K562 (cell line): ENCODE results near the gene OR11L1. TPM values are rescaled to one million over a fixed set of nuclear protein-coding genes. Genes with fewer than 3 reads are reported as not detected.
A peak's percentile ranks its signal among the peaks of the same experiment; 100 is the strongest.

Experiments
- ARID2 ChIP-seq: fragments of 450-650 bp; IDR thresholded peaks from 2 replicates; pipeline ENCODE4 v1.6.1; 2017; ENCODE audit warnings: antibody characterized with exemption, mild to moderate bottlenecking
- BDP1 ChIP-seq: IDR thresholded peaks from 3 replicates; pipeline ENCODE4 v1.6.1; 2011; ENCODE audit not compliant: insufficient read length, insufficient read depth
- BRD9 ChIP-seq: fragments of 450-650 bp; IDR thresholded peaks from 2 replicates; pipeline ENCODE4 v1.6.1; 2018; ENCODE audit warnings: low read depth; ENCODE audit not compliant: partially characterized antibody
- BRF1 ChIP-seq: IDR thresholded peaks from 3 replicates; pipeline ENCODE4 v1.6.1; 2011; ENCODE audit warnings: borderline replicate concordance, mild to moderate bottlenecking; ENCODE audit not compliant: insufficient read length; ENCODE audit errors: extremely low read depth
- CHD2 ChIP-seq: IDR thresholded peaks from 2 replicates; pipeline ENCODE4 v1.6.1; 2011; ENCODE audit warnings: low read depth, low read length
- CXXC5 ChIP-seq: fragments of 250-450 bp; sonication (Bioruptor Pico); IDR thresholded peaks from 2 replicates; pipeline ENCODE4 v1.8.0; 2022; ENCODE audit warnings: inconsistent platforms, mild to moderate bottlenecking, moderate library complexity
- E4F1 ChIP-seq: fragments of 250-450 bp; sonication (Bioruptor Pico); IDR thresholded peaks from 2 replicates; pipeline ENCODE4 v1.5.0; 2021; ENCODE audit warnings: mild to moderate bottlenecking, borderline replicate concordance
- FOXA1 ChIP-seq: fragments of 450-650 bp; IDR thresholded peaks from 2 replicates; pipeline ENCODE4 v1.6.1; 2016; ENCODE audit warnings: mild to moderate bottlenecking, borderline replicate concordance
- GTF2B ChIP-seq: IDR thresholded peaks from 2 replicates; pipeline ENCODE4 v1.6.1; 2011; ENCODE audit not compliant: insufficient read length; ENCODE audit errors: extremely low read depth
- HDGF ChIP-seq: fragments of 450-650 bp; IDR thresholded peaks from 2 replicates; pipeline ENCODE4 v1.6.1; 2016
- HINFP ChIP-seq: fragments of 450-650 bp; conservative IDR thresholded peaks from 2 replicates; pipeline ENCODE4 v1.6.1; 2016; ENCODE audit warnings: missing genetic modification characterization, low read depth, mild to moderate bottlenecking, control low read depth, missing compliant biosample characterization
- HSF4 ChIP-seq: fragments of 250-450 bp; sonication (Bioruptor Pico); IDR thresholded peaks from 2 replicates; pipeline ENCODE4 v2.1.2; 2022; ENCODE audit warnings: mild to moderate bottlenecking, moderate library complexity, borderline replicate concordance
- LEF1 ChIP-seq: fragments of 450-650 bp; IDR thresholded peaks from 2 replicates; pipeline ENCODE4 v1.6.1; 2016; ENCODE audit warnings: mild to moderate bottlenecking
- MAX ChIP-seq: sonication (generic); formaldehyde crosslinking; IDR thresholded peaks from 2 replicates; pipeline ENCODE4 v1.9.0; 2022; ENCODE audit warnings: mild to moderate bottlenecking, missing genetic modification reagents
- POLR2A ChIP-seq: fragments of 450-650 bp; conservative IDR thresholded peaks from 2 replicates; pipeline ENCODE4 v1.6.1; 2016
- SIN3B ChIP-seq: fragments of 450-650 bp; IDR thresholded peaks from 2 replicates; pipeline ENCODE4 v1.6.1; 2017; ENCODE audit warnings: low read depth, mild to moderate bottlenecking, moderate library complexity
- SLC30A9 ChIP-seq: fragments of 250-450 bp; sonication (Bioruptor Pico); IDR thresholded peaks from 2 replicates; pipeline ENCODE4 v1.8.0; 2022; ENCODE audit warnings: mild to moderate bottlenecking, moderate library complexity
- SMAD2 ChIP-seq: fragments of 150-350 bp; IDR thresholded peaks from 2 replicates; pipeline ENCODE4 v1.6.1; 2014; ENCODE audit warnings: low read depth, mild to moderate bottlenecking, low read length
- SMAD4 ChIP-seq: fragments of 250-450 bp; sonication (Bioruptor Pico); conservative IDR thresholded peaks from 2 replicates; pipeline ENCODE4 v1.8.0; 2021; ENCODE audit warnings: inconsistent platforms, mild to moderate bottlenecking, moderate library complexity
- TCF7 ChIP-seq: sonication (generic); IDR thresholded peaks from 2 replicates; pipeline ENCODE4 v1.6.1; 2016; ENCODE audit warnings: antibody characterized with exemption, borderline replicate concordance
- ZC3H11A ChIP-seq: IDR thresholded peaks from 2 replicates; pipeline ENCODE4 v1.6.1; 2012; ENCODE audit warnings: low read depth, low read length, improper control_type of control experiment
- ZFP1 ChIP-seq: fragments of 450-650 bp; formaldehyde crosslinking; IDR thresholded peaks from 2 replicates; pipeline ENCODE4 v1.4.0; 2020; ENCODE audit warnings: mild to moderate bottlenecking, mixed read lengths
- ZFP36 ChIP-seq: fragments of 150-350 bp; IDR thresholded peaks from 2 replicates; pipeline ENCODE4 v1.6.1; 2018; ENCODE audit warnings: low read length, low read depth; ENCODE audit not compliant: partially characterized antibody
- ZNF134 ChIP-seq: fragments of 250-450 bp; sonication (Bioruptor Pico); conservative IDR thresholded peaks from 2 replicates; pipeline ENCODE4 v1.4.0; 2020
- ZNF316 ChIP-seq: fragments of 450-650 bp; IDR thresholded peaks from 2 replicates; pipeline ENCODE4 v1.6.1; 2016
- ZNF324 ChIP-seq: fragments of 250-450 bp; sonication (Bioruptor Pico); IDR thresholded peaks from 2 replicates; pipeline ENCODE4 v1.4.0; 2020; ENCODE audit warnings: mild to moderate bottlenecking
- ZNF764 ChIP-seq: fragments of 250-450 bp; sonication (Bioruptor Pico); IDR thresholded peaks from 2 replicates; pipeline ENCODE4 v1.4.0; 2020; ENCODE audit warnings: low read depth, mild to moderate bottlenecking, moderate library complexity
- polyA plus RNA-seq, 8 experiments: library from polyadenylated mRNA; depleted of rRNA in 4 of 8; stranded (reverse) in 5 of 8; unstranded in 3 of 8; fragments of >200 nt; fragmentation: Nextera tagmentation in 2 of 8; fragmentation: Illumina TruSeq in 1 of 8; extraction: Ambion mirVana in 2 of 8; extraction: Trizol in 1 of 8; gene quantifications; 2 replicates each; pipeline versions ENCODE4 v1.2.1 to v1.2.3, GENCODE V29; 2011 to 2014; ENCODE audit warnings: inconsistent platforms in 1 of 8, missing spikeins in 1 of 8
- total RNA-seq, 7 experiments: library from RNA; depleted of rRNA in 6 of 7; stranded (reverse); fragments of >200 nt in 6 of 7; fragmentation: Illumina TruSeq in 2 of 7; extraction: Trizol in 2 of 7; gene quantifications; 2 replicates each; pipeline versions ENCODE4 v1.2.1 to v1.2.3, GENCODE V29; 2011 to 2021; ENCODE audit warnings: low replicate concordance in 1 of 7

The OR11L1 gene
- total and polyA plus RNA-seq, 9 of the 15 experiments (the other 6 are each of a cell fraction or from before 2014, with no cell fraction given), result not detected

- TF ChIP-seq SMAD4 (CRISPR knock-in tag) (peak; percentile 94), TCF7 (no peak; the same call in 1 of the 2 replicates), SMAD2 (no peak), BRF1 (no peak), ZFP36 (peak; percentile 5), MAX (CRISPR knock-in tag) (no peak; the same call in 1 of the 2 replicates), ZFP1 (CRISPR knock-in tag) (no peak), CXXC5 (CRISPR knock-in tag) (peak; percentile 98), CHD2 (no peak; the same call in 1 of the 2 replicates), ZNF764 (no peak), HINFP (tag) (no peak), GTF2B (no peak), LEF1 (no peak), SIN3B (peak; percentile 77), ZNF324 (CRISPR knock-in tag) (no peak), ZNF316 (no peak), SLC30A9 (CRISPR knock-in tag) (no peak), POLR2A (peak; percentile 86), ARID2 (no peak), HSF4 (CRISPR knock-in tag) (no peak), FOXA1 (no peak), ZC3H11A (no peak), ZNF134 (CRISPR knock-in tag) (no peak), BRD9 (no peak), BDP1 (no peak), E4F1 (CRISPR knock-in tag) (peak; percentile 47; the same call in 1 of the 2 replicates), HDGF (no peak)
These were observed 15.6 kb upstream of the OR11L1 start, which contains the start of gene TRIM58 (continued) for GRCh38 chr1:247857069-247857984.
